Body of pancreas (tissue), 4 donors: ENCODE measurements around the gene TPSAB1.

ENCODE experiments used
- CTCF ChIP-seq, 7 experiments: fragments of 450-650 bp in 4 of 7; fragments of 200-600 bp in 3 of 7; sonication (generic) in 3 of 7; IDR thresholded peaks; one replicate each; pipeline ENCODE4 v1.5.1; 2016 to 2019; ENCODE audit warnings: antibody characterized with exemption in 7 of 7
- POLR2A ChIP-seq, 3 donors: fragments of 450-650 bp; IDR thresholded peaks; one replicate each; pipeline ENCODE4 v1.6.1; 2016; ENCODE audit warnings: antibody characterized with exemption in 3 of 3, mild to moderate bottlenecking in 2 of 3

GRCh38 chr16:1263591-1264344, 23.3 kb downstream of the TPSAB1 start:
- TF ChIP-seq CTCF (IDR thresholded peaks at IDR 0.05) (no peak), POLR2A (IDR thresholded peaks at IDR 0.05) (no peak)
